ENCODE data around the gene GPR45.

The GPR45 gene

DNA sequence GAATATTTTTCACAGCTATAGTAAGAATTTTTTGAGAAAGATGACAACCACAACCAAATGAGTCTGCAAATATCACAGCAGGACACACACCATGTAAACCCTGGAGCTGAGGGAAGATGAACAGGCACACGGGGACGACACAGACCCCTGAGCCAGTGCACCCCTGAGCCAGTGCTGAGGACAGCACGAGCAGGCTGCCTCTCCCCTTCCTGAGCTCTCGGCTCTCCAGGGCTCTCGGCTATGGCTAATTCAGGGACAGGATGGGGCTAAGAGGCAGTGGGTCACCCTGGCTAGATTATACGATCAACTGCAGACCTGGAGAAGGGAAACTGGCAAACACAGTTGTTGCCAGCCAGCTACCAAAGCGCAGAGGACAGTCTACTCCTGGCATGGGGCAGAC, 46.6 kb downstream of the GPR45 start:
- DNase-seq: no peak
- in situ Hi-C loops (cut with HindIII; ENCODE audit: low pct_ligation_motif_present, low pct_unique_long_range_greater_than_20kb, low sequenced_read_pairs): no loop called here

DNA sequence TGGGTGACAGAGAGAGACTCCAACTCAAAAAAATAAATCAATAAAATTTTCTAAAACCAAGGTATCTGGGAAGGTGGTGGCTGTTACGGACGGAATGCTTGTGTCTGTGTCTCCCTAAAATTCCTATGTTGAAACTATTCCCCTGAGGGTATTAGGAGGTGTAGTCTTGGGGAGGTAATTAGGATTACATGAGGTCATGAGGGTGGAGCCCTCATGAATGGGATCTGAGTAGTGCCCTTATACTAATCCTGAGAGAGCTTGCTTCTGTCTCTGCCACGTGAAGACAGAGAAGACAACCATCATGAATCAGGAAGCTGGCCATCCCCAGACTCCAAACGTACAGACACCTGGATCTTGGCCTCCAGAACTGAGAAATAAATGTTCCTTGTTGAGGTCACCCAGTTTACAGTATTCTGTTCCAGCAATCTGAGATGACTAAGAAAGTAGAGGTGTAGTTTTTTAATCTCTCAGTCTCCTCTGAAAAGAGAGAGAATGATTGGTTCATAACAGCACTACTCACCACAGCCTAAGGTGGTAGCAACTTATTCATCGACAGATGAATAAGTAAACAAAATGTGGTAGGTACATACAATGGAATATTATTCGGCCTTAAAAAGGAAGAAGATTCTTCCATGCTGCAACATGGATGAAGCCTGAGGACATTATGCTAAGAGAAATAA, 49.6 kb downstream of the GPR45 start:
- in situ Hi-C loops (cut with HindIII; ENCODE audit: low pct_ligation_motif_present, low pct_unique_long_range_greater_than_20kb, low sequenced_read_pairs): no loop called here

DNA sequence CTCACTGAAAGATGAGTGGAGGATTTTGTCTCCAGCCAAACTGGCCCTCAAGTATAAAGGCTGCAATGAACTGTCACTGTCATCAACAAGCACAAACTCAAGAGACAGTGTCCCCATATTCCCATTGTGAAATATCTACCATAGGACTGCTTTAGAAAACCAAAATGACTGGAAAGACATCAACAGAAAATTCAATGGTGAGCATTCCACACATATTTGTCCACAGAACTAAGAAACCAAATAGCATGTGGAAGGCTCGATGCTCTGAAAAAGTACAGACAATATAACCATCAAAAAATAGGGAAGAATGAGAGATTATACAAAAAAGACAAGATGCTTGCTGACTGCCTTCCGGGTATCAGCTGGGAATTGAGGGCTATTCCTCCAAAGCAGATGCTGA, 50.4 kb downstream of the GPR45 start:
- no peak for DNase-seq
- in situ Hi-C loops (cut with HindIII; ENCODE audit: low pct_ligation_motif_present, low pct_unique_long_range_greater_than_20kb, low sequenced_read_pairs): no loop called here

More for the DNA sequence above, 49.6 kb downstream of the GPR45 start:
- no peak for DNase-seq
